Right renal cortex interstitium (tissue), 3 donors: ENCODE data around the gene ARFGAP2. TPM values are rescaled to one million over a fixed set of nuclear protein-coding genes. Genes with fewer than 3 reads are reported as not detected.
"Not testable (repeated sequence)": the region's sequence is repeated elsewhere in the genome, so short reads cannot be mapped to it uniquely, and the experiment has no call there.

ENCODE experiments used
- DNase-seq, 3 donors: peaks; one replicate each; pipeline ENCODE4 v3.0.0-alpha.2; 2013; ENCODE audit warnings: low read depth in 3 of 3, low spot score in 2 of 3
- polyA plus RNA-seq, 3 donors: library from polyadenylated mRNA; unstranded; fragments of 120-200 nt; gene quantifications; one replicate each; pipeline ENCODE4 v1.2.1, GENCODE V29; 2013; ENCODE audit not compliant: insufficient read length in 3 of 3

The ARFGAP2 gene
- polyA plus RNA-seq, result 10 to 100 TPM; 80.1 to 81.6 (median 81.0) TPM

GRCh38 chr11:47176328-47177228 is at the start of gene ARFGAP2:
Gene ARFGAP2, minus strand, starts transcription at chr11:47176879. Its CDS starts 26 bp downstream, at chr11:47176853.
- DNase-seq, result peak; percentile 82 to 93 (median 85)

GRCh38 chr11:47225552-47226400 is 49.1 kb upstream of the ARFGAP2 start:
- no peak for DNase-seq

- no peak for DNase-seq
Measured at GRCh38 chr11:47222696-47223095, 46.0 kb upstream of the ARFGAP2 start.

GRCh38 chr11:47220401-47220821 is 43.7 kb upstream of the ARFGAP2 start:
- no peak for DNase-seq

DNA sequence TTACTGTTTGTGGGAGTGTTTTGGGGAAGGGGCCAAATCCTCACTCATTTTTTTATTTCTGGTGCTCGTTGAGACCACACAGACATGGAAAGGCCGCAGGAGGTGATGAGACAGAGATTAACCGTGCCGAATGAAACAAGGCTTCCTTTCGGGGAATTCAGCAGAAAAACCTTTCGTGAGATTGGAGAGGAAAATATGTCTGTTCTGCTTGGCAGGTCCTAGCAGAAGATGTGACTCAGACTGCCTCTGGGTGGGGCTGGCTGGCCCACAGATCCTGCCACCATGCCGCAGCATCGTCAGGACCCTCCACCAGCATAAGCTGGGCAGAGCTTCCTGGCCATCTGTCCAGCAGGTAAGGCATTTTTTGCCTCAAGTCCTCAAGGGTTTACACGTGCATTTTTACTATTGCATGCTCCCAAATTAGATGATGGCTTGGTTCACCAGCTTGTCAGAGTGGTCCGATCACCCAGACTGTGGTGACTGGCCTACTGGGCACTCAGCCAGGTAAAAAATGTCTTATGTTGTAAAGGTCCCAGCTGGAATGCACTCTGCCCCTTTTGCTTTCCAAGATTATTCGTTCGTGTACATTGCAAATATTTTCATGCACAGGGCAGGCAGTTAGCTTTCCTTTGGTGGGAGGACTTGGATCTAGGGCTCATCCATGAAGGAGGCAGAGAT is 39.6 kb upstream of the ARFGAP2 start:
- no peak for DNase-seq

DNA sequence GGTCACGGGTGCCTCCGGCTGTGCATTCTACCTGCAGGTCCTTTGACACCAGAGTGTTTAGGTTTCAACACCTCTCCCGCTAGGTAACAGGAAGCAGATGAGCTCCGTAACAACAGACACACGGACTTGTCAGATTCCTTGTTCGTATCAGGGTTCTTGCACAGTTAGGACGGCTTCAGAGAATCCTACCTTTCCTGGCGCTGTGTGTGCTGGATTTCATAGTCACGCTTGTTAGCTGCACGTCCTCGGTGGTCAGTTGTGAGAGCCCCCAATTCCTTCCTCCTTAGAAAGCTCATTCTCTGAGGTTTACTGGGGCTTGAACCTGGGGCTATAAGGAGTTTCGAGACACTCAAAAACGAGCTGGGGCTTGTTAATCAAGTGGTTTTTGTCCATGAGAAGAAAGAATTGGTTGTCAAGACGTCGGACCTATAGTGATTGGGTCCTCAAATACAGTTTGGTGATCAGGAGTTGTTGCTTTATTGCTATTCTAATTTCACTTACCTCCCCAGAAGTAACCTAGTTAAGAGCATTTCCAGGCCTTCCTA is 38.8 kb upstream of the ARFGAP2 start:
- DNase-seq, result no peak

DNA sequence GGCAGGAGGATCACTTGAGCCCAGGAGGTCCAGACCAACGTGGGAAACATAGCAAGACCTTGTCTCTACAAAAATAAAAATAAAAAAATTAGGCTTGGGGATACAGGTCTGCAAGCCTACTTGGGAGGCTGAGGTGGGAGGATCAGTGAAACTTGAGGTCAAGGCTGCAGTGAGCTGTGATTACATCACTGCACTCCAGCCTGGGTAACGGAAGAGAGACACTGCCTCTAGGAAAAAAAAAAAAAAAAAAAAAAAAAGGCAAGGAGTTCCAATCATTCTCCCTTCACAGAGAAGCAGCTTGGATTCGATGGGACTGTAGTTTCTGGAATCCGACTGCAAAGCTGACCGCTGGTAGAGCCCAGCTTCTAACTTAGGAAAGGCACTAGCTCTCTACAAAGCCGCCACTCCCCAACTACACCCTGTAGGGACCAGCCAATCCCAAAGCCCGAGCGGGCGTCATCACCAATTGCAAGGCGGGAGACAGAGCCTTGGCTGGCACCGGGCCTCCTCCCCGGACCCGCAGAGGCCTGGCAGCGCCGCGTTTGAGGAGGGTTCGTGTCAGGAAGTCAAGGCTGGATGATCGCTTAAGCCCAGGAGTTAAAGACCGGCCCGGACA is 37.4 kb upstream of the ARFGAP2 start:
- peak in 1 of 3 donors; percentile 66 for DNase-seq

DNA sequence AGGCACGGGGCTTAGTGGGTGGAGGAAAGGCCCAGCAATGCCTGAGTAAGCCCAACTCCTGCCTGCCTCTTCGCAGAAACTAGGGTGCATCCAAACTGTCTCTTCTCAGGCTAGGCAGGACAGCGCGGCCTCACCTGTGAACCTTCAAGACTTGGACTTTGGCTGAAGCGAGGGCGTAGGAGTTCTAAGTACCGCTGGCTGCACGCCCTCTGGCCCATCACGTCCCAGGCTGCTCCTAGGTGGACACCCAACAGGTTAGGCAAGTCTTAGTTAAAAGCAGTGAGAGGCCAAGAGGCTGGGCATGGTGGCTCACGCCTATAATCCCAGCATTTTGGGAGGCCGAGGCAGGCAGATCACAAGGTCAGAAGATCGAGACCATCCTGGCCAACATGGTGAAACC is 36.3 kb upstream of the ARFGAP2 start:
- no peak for DNase-seq

DNA sequence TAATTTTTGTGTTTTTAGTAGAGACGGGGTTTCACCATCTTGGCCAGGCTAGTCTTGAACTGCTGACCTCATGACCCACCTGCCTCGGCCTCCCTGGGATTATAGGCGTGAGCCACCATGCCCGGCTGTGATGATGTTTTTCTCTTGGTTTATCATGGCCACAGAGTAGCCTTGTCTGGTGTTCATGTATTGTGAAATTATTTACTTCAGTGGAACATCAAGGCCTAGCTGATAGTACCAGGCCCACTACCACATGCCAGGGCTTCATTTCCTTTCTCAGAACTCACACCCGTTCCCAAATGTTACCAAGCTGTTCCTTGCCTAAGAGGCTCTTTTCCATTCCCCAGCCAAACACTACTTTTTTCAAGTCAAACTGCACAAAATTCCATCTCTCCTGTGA is 31.9 kb upstream of the ARFGAP2 start:
- DNase-seq, result no peak

DNA sequence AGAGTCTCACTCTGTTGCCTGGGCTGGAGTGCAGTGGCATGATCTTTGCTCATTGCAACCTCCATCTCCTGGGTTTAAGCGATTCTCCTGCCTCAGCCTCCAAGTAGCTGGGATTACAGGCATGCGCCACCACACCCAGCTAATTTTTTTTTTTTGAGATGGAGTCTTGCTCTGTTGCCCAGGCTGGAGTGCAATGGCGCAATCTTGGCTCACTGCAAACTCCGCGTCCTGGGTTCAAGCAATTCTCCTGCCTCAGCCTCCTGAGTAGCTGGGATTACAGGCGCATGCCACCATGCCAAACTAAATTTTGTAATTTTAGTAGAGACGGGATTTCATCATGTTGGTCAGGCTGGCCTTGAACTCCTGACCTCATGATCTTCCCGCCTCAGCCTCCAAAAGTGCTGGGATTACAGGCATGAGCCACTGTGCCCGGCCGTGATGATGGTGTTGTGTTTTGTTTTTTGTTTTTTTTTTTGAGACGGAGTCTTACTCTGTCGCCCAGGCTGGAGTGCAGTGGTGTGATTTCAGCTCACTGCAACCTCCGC is 31.4 kb upstream of the ARFGAP2 start:
- not testable (repeated sequence) for DNase-seq

DNA sequence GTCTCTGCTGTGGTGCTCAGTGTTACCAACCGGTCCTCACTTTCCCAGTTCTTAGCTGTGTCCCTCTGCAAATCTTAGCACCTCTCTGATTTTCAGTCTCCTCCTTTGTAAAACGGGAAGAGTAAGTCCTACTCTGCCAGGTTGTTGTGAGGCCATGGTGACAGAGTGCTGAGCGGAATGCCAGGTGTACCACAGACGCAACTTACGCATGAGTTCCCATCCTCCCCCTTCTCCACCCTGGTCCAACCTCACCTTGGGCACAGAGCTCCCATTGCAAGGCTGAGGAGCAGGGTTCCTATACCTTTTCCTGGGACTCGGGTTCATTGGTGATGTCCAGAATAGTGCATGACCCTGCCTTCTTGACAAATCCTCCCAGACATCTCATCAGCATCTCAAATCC is 30.8 kb upstream of the ARFGAP2 start:
- DNase-seq, result no peak

GRCh38 chr11:47206577-47206976 is 29.9 kb upstream of the ARFGAP2 start:
- not testable (repeated sequence) for DNase-seq

GRCh38 chr11:47204637-47204989 is 27.9 kb upstream of the ARFGAP2 start:
- no peak for DNase-seq

DNA sequence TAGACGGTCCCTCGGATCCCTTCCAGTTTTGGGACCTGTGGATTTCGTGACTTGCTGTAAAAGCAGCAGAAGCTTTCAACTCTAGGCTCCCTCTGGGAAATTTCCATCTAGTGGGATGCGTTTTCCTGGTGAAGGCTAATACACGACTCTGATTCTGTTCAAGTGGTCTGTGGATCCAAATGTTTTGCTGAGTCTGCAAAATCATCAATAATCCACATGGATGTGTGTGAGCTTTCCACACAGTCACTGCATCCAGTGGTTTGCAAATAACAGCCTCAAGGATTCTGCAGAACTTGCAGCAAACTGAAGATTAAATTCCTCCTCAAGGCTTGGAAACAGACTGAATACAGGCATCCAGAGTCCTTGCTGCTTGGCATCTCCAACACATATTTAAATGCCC is 25.9 kb upstream of the ARFGAP2 start:
- DNase-seq, result no peak

- no peak for DNase-seq
Measured at GRCh38 chr11:47201015-47201414, 24.3 kb upstream of the ARFGAP2 start.

DNA sequence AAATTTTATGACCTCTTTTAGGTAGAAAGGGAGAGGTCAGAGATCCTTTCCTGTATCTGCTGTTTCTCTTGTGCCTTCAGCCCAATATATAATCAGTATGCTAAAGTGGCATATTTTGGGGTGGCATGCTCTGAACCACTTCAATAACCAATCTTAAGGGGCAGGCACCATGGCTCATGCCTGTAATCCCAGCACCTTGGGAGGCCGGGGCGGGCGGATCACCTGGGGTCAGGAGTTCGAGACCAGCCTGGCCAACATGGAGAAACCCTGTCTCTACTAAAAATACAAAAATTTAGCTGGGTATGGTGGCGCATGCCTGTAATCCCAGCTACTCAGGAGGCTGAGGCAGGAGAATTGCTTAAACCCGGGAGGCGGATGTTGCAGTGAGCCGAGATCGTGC is 21.5 kb upstream of the ARFGAP2 start:
- not testable (repeated sequence) for DNase-seq

DNA sequence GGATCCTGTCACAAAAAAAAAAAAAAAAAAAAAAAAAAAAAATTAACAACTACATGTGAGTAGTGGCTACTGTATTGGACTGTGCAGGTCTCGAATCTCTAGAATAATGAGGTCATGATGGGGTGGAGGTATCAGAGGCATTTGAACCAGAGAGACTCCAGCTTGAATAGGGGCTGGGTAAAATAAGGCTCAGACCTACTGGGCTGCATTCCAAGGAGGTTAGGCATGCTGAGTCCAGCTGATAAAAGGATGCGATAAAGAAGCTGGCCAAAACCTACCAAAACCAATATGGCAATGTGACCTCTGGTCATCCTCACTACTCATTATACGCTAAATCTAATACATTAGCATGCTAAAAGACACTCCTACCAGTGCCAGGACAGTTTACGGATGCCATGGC is 15.4 kb upstream of the ARFGAP2 start:
- no peak for DNase-seq

GRCh38 chr11:47191137-47191536 is 14.5 kb upstream of the ARFGAP2 start:
- not testable (repeated sequence) for DNase-seq

GRCh38 chr11:47189100-47189834 is 12.6 kb upstream of the ARFGAP2 start:
- no peak for DNase-seq
